ENCODE data around the gene SEMA3B. TPM values are rescaled to one million over a fixed set of nuclear protein-coding genes. Genes with fewer than 3 reads are reported as not detected.
A peak's percentile ranks its signal among the peaks of the same experiment; 100 is the strongest.
"Not testable (repeated sequence)": the region's sequence is repeated elsewhere in the genome, so short reads cannot be mapped to it uniquely, and the experiment has no call there.

SEMA3B gene
- total RNA-seq, 2 experiments from 2014 or later = 0.28 to 0.82 TPM

- POLR2A ChIA-PET = interaction anchor here (0.7 to 1.8 kb wide), 6 partner anchors 9 to 123 kb away, joined by 3 to 8 read pairs (median 4); partner anchors contain the start of genes GNAI2 and NPRL2
- no peaks in the 10 kb centered on the region for H3K9me2 ChIP-seq (ENCODE audit: insufficient read depth, low read length)
- H2AFZ ChIP-seq (ENCODE audit: low read length) = peak overlapping the region; percentile 75
- BruUV-seq (replicated peaks) = no TSS peak
- peak; percentile 58 for DNase-seq (ENCODE audit: low spot score)
- no peaks in the 10 kb centered on the region for H3K36me3 ChIP-seq (ENCODE audit: insufficient read depth, low read length)
- H3K79me2 ChIP-seq (ENCODE audit: insufficient read depth, low read depth, low read length) = no peaks in the 10 kb centered on the region
- peak overlapping the region; percentile 60 for H3K27ac ChIP-seq (ENCODE audit: low read depth, low read length, poor library complexity, severe bottlenecking)
- peak overlapping the region; percentile 89 for H3K4me2 ChIP-seq (ENCODE audit: low read length)
- peak overlapping the region; percentile 90 for H3K4me3 ChIP-seq (ENCODE audit: low read depth, low read length, poor library complexity, severe bottlenecking)
- H3K9me3 ChIP-seq (ENCODE audit: low read length) = no peaks in the 10 kb centered on the region
- CTCF ChIA-PET (ENCODE audit: unreplicated experiment) = interaction anchor here (0.6 to 3.6 kb wide), 8 partner anchors 14 to 110 kb away, joined by 3 to 23 read pairs (median 4); no protein-coding TSS in a partner anchor
- peaks cover 45% of the 10 kb centered on the region for H3K4me1 ChIP-seq (ENCODE audit: insufficient read depth, low read length, poor library complexity, severe bottlenecking)
- intact Hi-C loops (cut with micrococcal nuclease; ENCODE audit: unreplicated experiment) = loop anchor here (1.0 to 10.0 kb wide), 7 partner anchors 19 to 422 kb away; partner anchors contain the start of genes HYAL2 and INKA1
- TF ChIP-seq EZH2phosphoT487 (IDR thresholded peaks at IDR 0.05; ENCODE audit: borderline replicate concordance, low read depth, low read length) (no peak), CTCF (conservative IDR thresholded peaks at IDR 0.05; ENCODE audit: low read length) (no peak)
- H4K20me1 ChIP-seq (ENCODE audit: insufficient read depth, low read length) = no peaks in the 10 kb centered on the region
Measured at GRCh38 chr3:50226888-50227389, 42.0 kb upstream of the SEMA3B start.

GRCh38 chr3:50227390-50228183, 41.4 kb upstream of the SEMA3B start:
- ChIA-PET CTCF (ENCODE audit: unreplicated experiment) (interaction anchor here (0.6 to 3.6 kb wide), 7 partner anchors 14 to 110 kb away, joined by 3 to 23 read pairs (median 4); no protein-coding TSS in a partner anchor), POLR2A (interaction anchor here (0.8 to 3.9 kb wide), 9 partner anchors 8 to 123 kb away, joined by 3 to 24 read pairs (median 5); partner anchors contain the start of genes GNAI2 and NPRL2)
- peak; percentile 96 for DNase-seq (ENCODE audit: low spot score)
- peak overlapping the region; percentile 75 for H2AFZ ChIP-seq (ENCODE audit: low read length)
- no peaks in the 10 kb centered on the region for H3K9me3 ChIP-seq (ENCODE audit: low read length)
- H4K20me1 ChIP-seq (ENCODE audit: insufficient read depth, low read length) = no peaks in the 10 kb centered on the region
- BruUV-seq (replicated peaks) = TSS peak; percentile 68
- intact Hi-C loops (cut with micrococcal nuclease; ENCODE audit: unreplicated experiment) = loop anchor here (1.0 to 10.0 kb wide), 6 partner anchors 19 to 423 kb away; partner anchors contain the start of genes HYAL2 and INKA1
- TF ChIP-seq EZH2phosphoT487 (IDR thresholded peaks at IDR 0.05; ENCODE audit: borderline replicate concordance, low read depth, low read length) (no peak), CTCF (conservative IDR thresholded peaks at IDR 0.05; ENCODE audit: low read length) (peak; percentile 81)
- no peaks in the 10 kb centered on the region for H3K79me2 ChIP-seq (ENCODE audit: insufficient read depth, low read depth, low read length)
- H3K4me2 ChIP-seq (ENCODE audit: low read length) = peak overlapping the region; percentile 89
- H3K4me1 ChIP-seq (ENCODE audit: insufficient read depth, low read length, poor library complexity, severe bottlenecking) = peaks cover 45% of the 10 kb centered on the region
- peak overlapping the region; percentile 90 for H3K4me3 ChIP-seq (ENCODE audit: low read depth, low read length, poor library complexity, severe bottlenecking)
- no peaks in the 10 kb centered on the region for H3K9me2 ChIP-seq (ENCODE audit: insufficient read depth, low read length)
- no peaks in the 10 kb centered on the region for H3K36me3 ChIP-seq (ENCODE audit: insufficient read depth, low read length)
- H3K27ac ChIP-seq (ENCODE audit: low read depth, low read length, poor library complexity, severe bottlenecking) = peak overlapping the region; percentile 60

- CTCF ChIA-PET (ENCODE audit: unreplicated experiment) = interaction anchor here (0.6 to 3.6 kb wide), 3 partner anchors 13 to 31 kb away, joined by 3 to 20 read pairs (median 5); no protein-coding TSS in a partner anchor
- POLR2A ChIA-PET = interaction anchor here (0.8 to 3.9 kb wide), 5 partner anchors 7 to 109 kb away, joined by 3 to 24 read pairs (median 5); partner anchors contain the start of gene GNAI2
- H3K36me3 ChIP-seq (ENCODE audit: insufficient read depth, low read length); H3K9me2 ChIP-seq (ENCODE audit: insufficient read depth, low read length); H3K79me2 ChIP-seq (ENCODE audit: insufficient read depth, low read depth, low read length); H4K20me1 ChIP-seq (ENCODE audit: insufficient read depth, low read length); DNase-seq (ENCODE audit: low spot score); BruUV-seq (replicated peaks); H3K9me3 ChIP-seq (ENCODE audit: low read length): not testable (repeated sequence)
- peak overlapping the region; percentile 60 for H3K27ac ChIP-seq (ENCODE audit: low read depth, low read length, poor library complexity, severe bottlenecking)
- H3K4me2 ChIP-seq (ENCODE audit: low read length) = peak overlapping the region; percentile 89
- H3K4me1 ChIP-seq (ENCODE audit: insufficient read depth, low read length, poor library complexity, severe bottlenecking) = peaks cover 45% of the 10 kb centered on the region
- peak overlapping the region; percentile 90 for H3K4me3 ChIP-seq (ENCODE audit: low read depth, low read length, poor library complexity, severe bottlenecking)
- intact Hi-C loops (cut with micrococcal nuclease; ENCODE audit: unreplicated experiment) = loop anchor here (5.0 to 10.0 kb wide), 2 partner anchors 94 to 423 kb away; partner anchors contain the start of genes HYAL2 and INKA1
- peak overlapping the region; percentile 68; the same call in 1 of the 2 replicates for H2AFZ ChIP-seq (ENCODE audit: low read length)
Measured at GRCh38 chr3:50228184-50228763, 40.7 kb upstream of the SEMA3B start.
